Natural killer cell (primary cell): ENCODE data around the gene INPPL1. TPM values are rescaled to one million over a fixed set of nuclear protein-coding genes. Genes with fewer than 3 reads are reported as not detected.
"Not testable (repeated sequence)": the region's sequence is repeated elsewhere in the genome, so short reads cannot be mapped to it uniquely, and the experiment has no call there.

Source experiments
- ATAC-seq, 3 donors: fragments of 150-1000 bp in 2 of 3; fragments of 200-7000 bp in 1 of 3; cut with Tn5 transposase; 1 replicate in 1 of 3; 2 replicates in 2 of 3; pipeline ENCODE4 v1.10.0; 2021; ENCODE audit warnings: mild to moderate bottlenecking in 2 of 3, moderate library complexity in 2 of 3
- DNase-seq, 2 donors: peaks; one replicate each; pipeline versions ENCODE4 v3.0.0 to v3.0.0-alpha.2; 2013 to 2021; ENCODE audit warnings: mixed read lengths in 1 of 2
- H3K27ac ChIP-seq: one replicate; pipeline ENCODE4 v1.5.1; 2013; ENCODE audit warnings: mild to moderate bottlenecking, low read length
- H3K27me3 ChIP-seq: one replicate; pipeline ENCODE4 v1.6.1; 2013; ENCODE audit warnings: low read length; ENCODE audit not compliant: control insufficient read depth, insufficient read depth
- H3K36me3 ChIP-seq: one replicate; pipeline ENCODE4 v1.6.1; 2013; ENCODE audit warnings: low read length; ENCODE audit not compliant: control insufficient read depth, insufficient read depth
- H3K4me1 ChIP-seq: one replicate; pipeline ENCODE4 v1.6.1; 2013; ENCODE audit warnings: low read length; ENCODE audit not compliant: control insufficient read depth, insufficient read depth
- H3K4me3 ChIP-seq: one replicate; pipeline ENCODE4 v1.5.1; 2013; ENCODE audit warnings: low read length
- H3K9me3 ChIP-seq: one replicate; pipeline ENCODE4 v1.6.1; 2013; ENCODE audit warnings: low read length; ENCODE audit not compliant: control insufficient read depth, insufficient read depth
- H3K27ac Mint-ChIP-seq, 2 donors: one replicate each; pipeline ENCODE4 v1.8.0; 2022; ENCODE audit warnings: mild to moderate bottlenecking in 2 of 2, mixed read lengths in 2 of 2, moderate library complexity in 1 of 2
- H3K27me3 Mint-ChIP-seq, 2 donors: one replicate each; pipeline ENCODE4 v1.8.0; 2022; ENCODE audit warnings: low read depth in 2 of 2, mixed read lengths in 2 of 2
- H3K36me3 Mint-ChIP-seq: one replicate; pipeline ENCODE4 v1.8.0; 2022; ENCODE audit warnings: mixed read lengths
- H3K4me1 Mint-ChIP-seq, 2 donors: one replicate each; pipeline ENCODE4 v1.8.0; 2022; ENCODE audit warnings: mixed read lengths in 2 of 2
- H3K4me3 Mint-ChIP-seq: one replicate; pipeline ENCODE4 v1.8.0; 2022; ENCODE audit warnings: mild to moderate bottlenecking, moderate library complexity, mixed read lengths
- H3K9me3 Mint-ChIP-seq, 2 donors: one replicate each; pipeline ENCODE4 v1.8.0; 2022; ENCODE audit warnings: mixed read lengths in 2 of 2
- CTCF ChIP-seq: fragments of 200-600 bp; IDR thresholded peaks from one replicate; pipeline ENCODE4 v1.8.0; 2022; ENCODE audit warnings: antibody characterized with exemption
- WGBS: methylation state at CpG from one replicate; pipeline ENCODE4 v1.1.7; 2013; ENCODE audit warnings: missing lambda C conversion rate; ENCODE audit not compliant: insufficient coverage; 5-methylcytosine and 5-hydroxymethylcytosine counted together
- intact Hi-C: fragments of 100-400 bp; cut with micrococcal nuclease; formaldehyde crosslinking; loops from one replicate; pipeline ENCODE4 v1.14.2; 2022
- total RNA-seq, 4 donors: library from RNA; stranded (reverse); fragments of 120-200 nt in 1 of 4; gene quantifications; one replicate each; pipeline versions ENCODE4 v1.2.3 to v1.2.4, GENCODE V29; 2013 to 2022

The INPPL1 gene
- total RNA-seq, 3 donors from 2014 or later (not counting 1 experiment from before 2014, with no cell fraction given): 193 to 207 (median 195) TPM

GRCh38 chr11:72260574-72260973, 36.0 kb downstream of the INPPL1 start:
- Histone ChIP-seq H3K36me3 (no peaks in the 10 kb centered on the region), H3K4me1 (no peaks in the 10 kb centered on the region), H3K27ac (no peak overlapping the region), H3K9me3 (no peaks in the 10 kb centered on the region), H3K27me3 (no peaks in the 10 kb centered on the region), H3K4me3 (no peak overlapping the region)
- Mint-ChIP-seq H3K9me3 (no peaks in the 10 kb centered on the region), H3K4me3 (no peak overlapping the region), H3K27me3 (peaks cover 11 to 14% of the 10 kb centered on the region in 2 donors), H3K36me3 (no peaks in the 10 kb centered on the region), H3K27ac (no peak overlapping the region), H3K4me1 (no peaks in the 10 kb centered on the region)
- 90% methylated on average over 5 of the region's 5 CpGs for WGBS
- DNase-seq: no peak
- no peak for TF ChIP-seq CTCF
- intact Hi-C loops: no loop called here
- ATAC-seq: no peak

- Mint-ChIP-seq H3K4me3 (no peak overlapping the region), H3K9me3 (no peaks in the 10 kb centered on the region), H3K36me3 (no peaks in the 10 kb centered on the region), H3K27ac (no peak overlapping the region), H3K27me3 (peaks cover 14 to 16% of the 10 kb centered on the region in 2 donors), H3K4me1 (no peaks in the 10 kb centered on the region)
- no peaks in the 10 kb centered on the region for H3K27me3 ChIP-seq
- intact Hi-C loops: no loop called here
- no peaks in the 10 kb centered on the region for H3K4me1 ChIP-seq
- peak in 1 of 3 donors; percentile 56 for ATAC-seq
- WGBS: 26% methylated on average over 4 of the region's 4 CpGs
- H3K4me3 ChIP-seq: no peak overlapping the region
- H3K36me3 ChIP-seq: no peaks in the 10 kb centered on the region
- no peaks in the 10 kb centered on the region for H3K9me3 ChIP-seq
- no peak for DNase-seq
- TF ChIP-seq CTCF: no peak
- no peak overlapping the region for H3K27ac ChIP-seq
Measured at GRCh38 chr11:72263361-72263760, 38.8 kb downstream of the INPPL1 start.

GRCh38 chr11:72265951-72266350, 41.4 kb downstream of the INPPL1 start:
- H3K9me3 ChIP-seq: no peaks in the 10 kb centered on the region
- intact Hi-C loops: no loop called here
- no peak overlapping the region for H3K27ac ChIP-seq
- H3K27me3 ChIP-seq: no peaks in the 10 kb centered on the region
- DNase-seq (no peak), ATAC-seq (no peak)
- H3K4me3 Mint-ChIP-seq: no peak overlapping the region
- H3K27me3 Mint-ChIP-seq: peaks cover 14 to 18% of the 10 kb centered on the region in 2 donors
- no peaks in the 10 kb centered on the region for H3K36me3 ChIP-seq
- H3K4me1 Mint-ChIP-seq: no peaks in the 10 kb centered on the region
- H3K9me3 Mint-ChIP-seq: no peaks in the 10 kb centered on the region
- H3K36me3 Mint-ChIP-seq: no peaks in the 10 kb centered on the region
- H3K27ac Mint-ChIP-seq: no peak overlapping the region
- H3K4me1 ChIP-seq: no peaks in the 10 kb centered on the region
- TF ChIP-seq CTCF: no peak
- H3K4me3 ChIP-seq: no peak overlapping the region

- H3K27ac ChIP-seq, H3K9me3 Mint-ChIP-seq, H3K4me3 ChIP-seq, ATAC-seq, DNase-seq, intact Hi-C loops, H3K27ac Mint-ChIP-seq, H3K9me3 ChIP-seq, H3K36me3 ChIP-seq, H3K4me1 ChIP-seq, H3K4me1 Mint-ChIP-seq, H3K4me3 Mint-ChIP-seq, H3K36me3 Mint-ChIP-seq, H3K27me3 ChIP-seq: not testable (repeated sequence)
- WGBS: 70% methylated on average over 5 of the region's 5 CpGs
- peaks cover 14 to 20% of the 10 kb centered on the region in 2 donors for H3K27me3 Mint-ChIP-seq
Measured at GRCh38 chr11:72266960-72267359, 42.4 kb downstream of the INPPL1 start.
